Smooth muscle cell of the umbilical artery (primary cell): ENCODE measurements around the gene APLP1. TPM values are rescaled to one million over a fixed set of nuclear protein-coding genes. Genes with fewer than 3 reads are reported as not detected.

Experiments
- total RNA-seq: library from RNA; depleted of rRNA; stranded (reverse); fragments of >200 nt; gene quantifications from 2 replicates; pipeline ENCODE4 v1.2.3, GENCODE V29; 2014

The APLP1 gene
- total RNA-seq: 15.4 and 15.7 TPM in 2 replicates

DNA sequence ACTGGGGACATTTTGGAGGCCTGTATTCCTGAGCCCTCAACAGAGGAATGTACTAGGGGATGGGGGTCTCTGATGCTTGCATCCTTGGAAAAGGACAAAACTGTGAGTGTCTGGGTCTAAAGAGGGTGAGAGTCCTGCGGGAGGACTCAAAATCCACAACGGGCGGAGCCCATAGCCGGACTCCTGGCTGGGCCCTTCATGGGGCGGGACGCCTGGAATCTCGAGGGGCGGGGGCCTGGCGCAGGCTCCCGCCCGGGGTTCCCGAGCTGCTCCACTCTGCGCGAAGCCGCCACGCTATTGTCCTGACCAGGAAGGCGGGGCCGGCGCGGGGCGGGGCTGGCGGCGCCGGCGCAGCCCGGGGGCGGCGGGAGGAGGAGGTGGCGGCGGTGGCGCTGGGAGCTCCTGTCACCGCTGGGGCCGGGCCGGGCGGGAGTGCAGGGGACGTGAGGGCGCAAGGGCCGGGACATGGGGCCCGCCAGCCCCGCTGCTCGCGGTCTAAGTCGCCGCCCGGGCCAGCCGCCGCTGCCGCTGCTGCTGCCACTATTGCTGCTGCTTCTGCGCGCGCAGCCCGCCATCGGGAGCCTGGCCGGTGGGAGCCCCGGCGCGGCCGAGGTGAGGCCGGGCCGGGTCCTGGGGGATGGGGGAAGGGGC, at the start of gene APLP1:
Gene APLP1, plus strand, starts transcription at position 403 of the 651 bp plus-strand sequence. Its CDS starts 63 bp downstream, at position 466.

DNA sequence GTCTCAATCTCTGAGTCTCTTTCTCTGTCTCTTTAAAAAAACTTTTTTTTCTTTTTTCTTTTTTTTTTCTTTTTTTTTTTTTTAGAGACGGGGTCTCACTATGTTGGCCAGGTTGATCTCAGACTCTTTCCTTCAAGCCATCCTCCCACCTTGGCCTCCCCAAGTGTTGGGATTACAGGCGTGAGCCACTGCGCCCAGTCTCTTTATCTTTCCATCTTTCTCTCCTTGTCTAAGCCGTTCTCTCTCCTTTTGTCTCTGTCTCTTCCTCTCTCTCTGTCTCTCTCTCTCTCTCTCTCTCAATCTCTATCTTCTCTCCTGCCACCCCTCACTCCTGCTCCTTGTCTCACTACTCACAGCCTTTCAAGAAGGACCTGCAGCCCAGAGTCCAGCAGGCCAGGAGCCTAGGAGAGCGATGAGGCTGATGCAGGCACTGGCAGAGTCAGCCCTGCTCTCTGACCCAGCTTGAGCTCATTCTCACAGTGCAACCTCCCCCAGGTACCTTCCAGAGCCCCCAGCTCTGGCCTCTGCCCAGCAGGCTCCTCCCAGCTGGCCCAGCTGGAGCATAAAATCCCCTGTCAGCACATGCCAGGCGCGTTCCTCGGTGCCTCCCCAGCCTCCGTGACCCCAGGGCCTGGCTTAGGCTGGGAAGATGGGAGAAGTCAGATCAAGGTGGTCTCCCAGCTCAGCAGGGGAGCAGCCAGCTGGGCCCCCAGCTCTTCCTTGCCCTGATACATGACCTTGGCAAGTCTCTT, 16.2 kb upstream of the APLP1 start, which contains the start of gene NPHS1:
Gene NPHS1, minus strand, starts transcription at position 476 of the 752 bp plus-strand sequence. CDS start 667 bp downstream, outside the sequence.

DNA sequence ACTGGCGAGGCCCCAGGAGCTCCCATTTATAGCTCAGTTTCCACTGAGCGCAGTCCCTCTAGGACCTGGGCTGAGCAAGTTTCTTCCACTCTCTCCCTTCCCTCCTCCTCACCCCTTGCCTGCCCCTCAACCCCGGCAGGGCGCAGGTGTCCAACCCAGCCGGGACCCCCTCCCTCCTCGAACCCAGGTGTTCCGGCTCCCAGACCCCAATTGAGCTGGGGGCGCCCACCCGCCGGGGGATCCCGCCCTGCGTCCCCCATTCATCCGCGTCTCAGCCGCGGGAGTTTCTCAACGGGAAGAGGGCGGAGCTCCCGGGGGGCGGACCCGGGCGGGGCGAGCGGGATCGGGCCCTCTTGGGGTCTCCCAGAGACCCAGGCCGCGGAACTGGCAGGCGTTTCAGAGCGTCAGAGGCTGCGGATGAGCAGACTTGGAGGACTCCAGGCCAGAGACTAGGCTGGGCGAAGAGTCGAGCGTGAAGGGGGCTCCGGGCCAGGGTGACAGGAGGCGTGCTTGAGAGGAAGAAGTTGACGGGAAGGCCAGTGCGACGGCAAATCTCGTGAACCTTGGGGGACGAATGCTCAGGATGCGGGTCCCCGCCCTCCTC, 11.7 kb upstream of the APLP1 start, which contains the start of gene KIRREL2:
Gene KIRREL2, plus strand, starts transcription at position 366 of the 604 bp plus-strand sequence. Its CDS starts 209 bp downstream, at position 575.

DNA sequence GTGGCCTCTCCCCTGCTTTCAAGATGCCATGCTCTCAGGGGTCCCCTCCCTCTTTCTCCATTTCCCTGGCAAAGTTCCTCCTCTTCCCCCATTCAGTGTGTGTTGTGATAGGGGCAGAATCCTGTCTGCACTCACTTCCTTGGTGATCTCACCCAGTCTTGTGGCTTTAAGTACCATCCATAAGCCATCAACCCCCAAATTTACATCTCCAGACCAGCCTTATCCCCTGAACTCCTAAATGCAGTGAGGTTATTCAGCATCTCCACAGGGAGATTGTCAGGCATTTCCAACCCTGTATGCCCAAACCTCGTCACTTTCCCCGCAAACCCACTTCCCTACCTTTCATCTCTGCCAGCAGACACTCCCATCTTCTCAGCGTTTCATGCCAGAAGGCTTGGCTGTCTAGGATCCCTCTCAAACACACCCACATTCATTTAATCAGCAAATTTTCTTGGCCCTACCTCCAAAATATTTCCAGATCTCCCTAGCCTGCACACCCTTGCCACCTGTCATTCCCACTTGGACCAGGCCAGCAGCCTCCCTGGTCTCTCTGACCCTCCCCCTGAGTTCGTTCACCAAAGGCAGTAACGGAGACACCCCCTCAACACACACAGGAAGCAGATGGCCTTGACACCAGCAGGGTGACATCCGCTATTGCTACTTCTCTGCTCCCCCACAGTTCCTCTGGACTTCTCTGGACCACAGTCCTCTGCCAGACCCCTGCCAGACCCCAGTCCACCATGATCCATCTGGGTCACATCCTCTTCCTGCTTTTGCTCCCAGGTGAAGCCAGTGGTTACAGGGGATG, 33.7 kb downstream of the APLP1 start, which contains the start of gene HCST:
Gene HCST, plus strand, starts transcription at position 676 of the 808 bp plus-strand sequence. Its CDS starts 65 bp downstream, at position 741.

DNA sequence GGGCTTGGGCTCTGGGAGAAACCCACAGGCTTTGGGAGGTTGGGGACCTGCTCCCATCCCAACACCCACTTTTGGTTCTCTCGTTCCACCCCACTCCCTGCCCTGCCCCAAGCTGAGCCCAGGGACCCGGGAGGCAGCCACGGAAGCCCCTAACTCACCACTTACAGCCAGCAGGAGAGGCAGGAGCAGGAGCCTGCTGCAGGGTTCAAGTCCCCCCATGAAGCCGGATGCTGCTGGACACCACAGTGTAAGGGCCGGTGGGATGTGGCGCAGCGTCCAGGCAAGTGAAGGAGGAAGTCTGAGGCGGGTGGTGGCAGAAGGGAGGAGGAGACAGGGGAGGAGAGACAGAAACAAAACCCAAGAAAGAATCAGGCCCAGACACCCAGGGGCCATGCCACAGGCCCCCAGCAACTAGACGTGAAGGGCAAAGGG, 39.7 kb downstream of the APLP1 start, which contains the start of gene TYROBP:
Gene TYROBP, minus strand, starts transcription at position 286 of the 432 bp plus-strand sequence. Its CDS starts 67 bp downstream, at position 219.

Other genes starting within 250 kb of the APLP1 start
- gene RBM42, start 239.5 kb upstream of the APLP1 start, total RNA-seq: 30.0 and 42.8 TPM in 2 replicates
- gene ETV2, start 226.8 kb upstream of the APLP1 start, total RNA-seq: 0.30 TPM in 1 of 2 replicates, not detected in the other
- gene COX6B1, start 220.3 kb upstream of the APLP1 start, total RNA-seq: 228 and 480 TPM in 2 replicates
- gene UPK1A, start 202.1 kb upstream of the APLP1 start, total RNA-seq: not detected in 2 replicates
- gene ZBTB32, start 164.0 kb upstream of the APLP1 start, total RNA-seq: not detected in 2 replicates
- 5.9 and 16.0 TPM in 2 replicates for gene KMT2B, start 150.6 kb upstream of the APLP1 start, total RNA-seq
- 0.30 and 0.42 TPM in 2 replicates for gene IGFLR1, start 126.1 kb upstream of the APLP1 start, total RNA-seq
- gene U2AF1L4, start 123.2 kb upstream of the APLP1 start, total RNA-seq: 4.2 and 9.8 TPM in 2 replicates
- 9.5 and 10.4 TPM in 2 replicates for gene PSENEN, start 122.9 kb upstream of the APLP1 start, total RNA-seq
- 8.1 and 12.2 TPM in 2 replicates for gene LIN37, start 120.0 kb upstream of the APLP1 start, total RNA-seq
- gene HSPB6, start 111.5 kb upstream of the APLP1 start, total RNA-seq: 77.2 and 141 TPM in 2 replicates
- gene PROSER3, start 110.4 kb upstream of the APLP1 start, total RNA-seq: 3.0 and 7.2 TPM in 2 replicates
- 1.8 and 6.2 TPM in 2 replicates for gene ARHGAP33, start 93.0 kb upstream of the APLP1 start, total RNA-seq
- gene PRODH2, start 55.7 kb upstream of the APLP1 start, total RNA-seq: not detected in 2 replicates
- not detected in 2 replicates for gene NPHS1, start 16.1 kb upstream of the APLP1 start, total RNA-seq
- gene KIRREL2, start 11.7 kb upstream of the APLP1 start, total RNA-seq: 0.05 TPM in 1 of 2 replicates, not detected in the other
- gene NFKBID, start 32.0 kb downstream of the APLP1 start, total RNA-seq: 2.7 and 5.2 TPM in 2 replicates
- gene HCST, start 34.0 kb downstream of the APLP1 start, total RNA-seq: 1.2 TPM in 2 replicates
- not detected in 2 replicates for gene TYROBP, start 39.7 kb downstream of the APLP1 start, total RNA-seq
- 3.6 and 4.2 TPM in 2 replicates for gene LRFN3, start 67.8 kb downstream of the APLP1 start, total RNA-seq
- 8.1 and 11.9 TPM in 2 replicates for gene SDHAF1, start 126.6 kb downstream of the APLP1 start, total RNA-seq
- 0.23 TPM in 1 of 2 replicates, not detected in the other for gene SYNE4, start 140.2 kb downstream of the APLP1 start, total RNA-seq
- gene ALKBH6, start 145.6 kb downstream of the APLP1 start, total RNA-seq: 14.6 and 14.7 TPM in 2 replicates
- gene CLIP3, start 164.3 kb downstream of the APLP1 start, total RNA-seq: 14.3 and 22.8 TPM in 2 replicates
- gene THAP8, start 185.7 kb downstream of the APLP1 start, total RNA-seq: 1.6 and 3.3 TPM in 2 replicates
- 0.59 and 4.6 TPM in 2 replicates for gene WDR62, start 186.3 kb downstream of the APLP1 start, total RNA-seq
- gene OVOL3, start 242.6 kb downstream of the APLP1 start, total RNA-seq: not detected in 2 replicates
- gene POLR2I, start 246.3 kb downstream of the APLP1 start, total RNA-seq: 27.3 and 29.2 TPM in 2 replicates
- 236 and 267 TPM in 2 replicates for gene TBCB, start 246.9 kb downstream of the APLP1 start, total RNA-seq